Measurements from ENCODE around the gene IRX2. TPM values are rescaled to one million over a fixed set of nuclear protein-coding genes. Genes with fewer than 3 reads are reported as not detected.

IRX2 gene
- total RNA-seq, 2 donors from 2014 or later, result 1.3 to 3.0 TPM

DNA sequence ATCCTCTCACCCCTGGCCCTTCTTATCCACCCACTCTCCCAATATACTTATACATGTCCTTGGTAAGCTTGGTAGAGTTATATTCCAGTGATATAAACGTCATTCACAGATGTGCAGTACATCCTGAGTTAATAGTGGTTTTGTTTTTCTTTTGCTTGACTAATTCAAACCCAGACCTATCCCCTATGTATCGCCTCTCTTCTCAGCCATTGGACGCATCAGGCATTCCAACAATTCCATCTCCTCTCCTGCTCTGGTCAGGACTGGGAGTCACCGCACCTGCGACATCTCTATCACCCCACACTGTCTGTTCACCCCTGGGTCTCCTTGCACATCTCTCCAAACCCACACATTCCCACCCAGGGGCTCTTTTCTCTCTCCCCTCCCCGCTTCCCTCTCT is 21.9 kb upstream of the IRX2 start:
- Histone ChIP-seq H3K4me3 (no peak overlapping the region), H3K27ac (no peak overlapping the region), H3K4me1 (no peaks in the 10 kb centered on the region), H3K27me3 (no peaks in the 10 kb centered on the region), H3K36me3 (replicated peaks in 1 of 2; ENCODE audit: insufficient read depth in 1 of 2, low read depth in 2 of 2) (no peaks in the 10 kb centered on the region), H3K9me3 (no peaks in the 10 kb centered on the region)
- TF ChIP-seq, protein P1, sequence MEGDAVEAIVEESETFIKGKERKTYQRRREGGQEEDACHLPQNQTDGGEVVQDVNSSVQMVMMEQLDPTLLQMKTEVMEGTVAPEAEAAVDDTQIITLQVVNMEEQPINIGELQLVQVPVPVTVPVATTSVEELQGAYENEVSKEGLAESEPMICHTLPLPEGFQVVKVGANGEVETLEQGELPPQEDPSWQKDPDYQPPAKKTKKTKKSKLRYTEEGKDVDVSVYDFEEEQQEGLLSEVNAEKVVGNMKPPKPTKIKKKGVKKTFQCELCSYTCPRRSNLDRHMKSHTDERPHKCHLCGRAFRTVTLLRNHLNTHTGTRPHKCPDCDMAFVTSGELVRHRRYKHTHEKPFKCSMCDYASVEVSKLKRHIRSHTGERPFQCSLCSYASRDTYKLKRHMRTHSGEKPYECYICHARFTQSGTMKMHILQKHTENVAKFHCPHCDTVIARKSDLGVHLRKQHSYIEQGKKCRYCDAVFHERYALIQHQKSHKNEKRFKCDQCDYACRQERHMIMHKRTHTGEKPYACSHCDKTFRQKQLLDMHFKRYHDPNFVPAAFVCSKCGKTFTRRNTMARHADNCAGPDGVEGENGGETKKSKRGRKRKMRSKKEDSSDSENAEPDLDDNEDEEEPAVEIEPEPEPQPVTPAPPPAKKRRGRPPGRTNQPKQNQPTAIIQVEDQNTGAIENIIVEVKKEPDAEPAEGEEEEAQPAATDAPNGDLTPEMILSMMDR (IDR thresholded peaks at IDR 0.05), result no peak
- no peak for TF ChIP-seq POLR2A (IDR thresholded peaks at IDR 0.05)
- WGBS, 2 donors, result 51% methylated on average over 6 of the region's 6 CpGs
- ATAC-seq, result no peak
- intact Hi-C loops (cut with DNase I), result no loop called here
- no peak for DNase-seq

DNA sequence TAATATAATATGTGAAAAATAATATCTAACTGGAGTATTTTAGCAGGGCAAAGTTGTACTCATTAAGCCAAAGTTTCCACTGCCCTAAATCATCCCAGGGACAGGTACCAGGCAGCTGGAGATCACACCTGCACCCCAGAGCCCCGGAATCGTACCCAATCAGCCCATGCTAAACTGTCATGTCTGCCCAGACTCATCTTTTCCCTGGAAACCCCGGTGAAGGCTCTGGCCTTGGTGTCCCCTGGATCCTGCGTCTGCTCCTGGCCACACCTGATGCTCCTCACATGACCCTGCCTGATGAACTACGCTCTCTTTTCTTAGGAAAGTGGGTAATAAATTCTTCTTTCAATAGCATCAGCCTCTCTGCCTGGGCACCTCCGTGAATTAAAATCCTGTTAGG is 15.6 kb upstream of the IRX2 start:
- Histone ChIP-seq H3K9me3 (no peaks in the 10 kb centered on the region), H3K27me3 (no peaks in the 10 kb centered on the region), H3K4me3 (no peak overlapping the region), H3K36me3 (replicated peaks in 1 of 2; ENCODE audit: insufficient read depth in 1 of 2, low read depth in 2 of 2) (no peaks in the 10 kb centered on the region), H3K27ac (no peak overlapping the region), H3K4me1 (no peaks in the 10 kb centered on the region)
- WGBS, 2 donors, result 58 to 62% methylated on average over 6 of the region's 6 CpGs
- intact Hi-C loops (cut with DNase I), result no loop called here
- TF ChIP-seq POLR2A (IDR thresholded peaks at IDR 0.05), result no peak
- TF ChIP-seq, protein P1 (IDR thresholded peaks at IDR 0.05), result no peak
- no peak for ATAC-seq
- no peak for DNase-seq

DNA sequence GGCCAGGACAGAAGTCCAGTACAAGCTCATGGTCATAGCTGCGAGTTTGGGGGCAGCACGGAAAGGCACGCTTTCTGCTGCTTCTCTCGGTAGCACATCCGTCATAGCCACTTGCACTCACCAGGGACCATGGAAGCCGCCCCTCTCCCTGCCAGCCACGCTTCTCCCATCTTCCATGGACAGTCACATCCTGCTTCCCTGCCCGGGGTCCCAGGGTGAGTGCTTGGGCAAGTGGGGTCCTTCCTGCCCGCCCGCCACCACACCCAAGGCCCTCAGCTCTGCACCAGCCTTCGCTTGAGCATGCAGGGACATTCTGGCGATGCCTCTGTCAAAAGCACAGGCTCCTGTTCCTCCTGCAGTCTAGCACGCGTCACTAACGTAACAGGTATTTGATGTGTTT is 13.1 kb upstream of the IRX2 start:
- WGBS, 2 donors, result 58 to 69% methylated on average over 14 to 15 of the region's 15 CpGs

DNA sequence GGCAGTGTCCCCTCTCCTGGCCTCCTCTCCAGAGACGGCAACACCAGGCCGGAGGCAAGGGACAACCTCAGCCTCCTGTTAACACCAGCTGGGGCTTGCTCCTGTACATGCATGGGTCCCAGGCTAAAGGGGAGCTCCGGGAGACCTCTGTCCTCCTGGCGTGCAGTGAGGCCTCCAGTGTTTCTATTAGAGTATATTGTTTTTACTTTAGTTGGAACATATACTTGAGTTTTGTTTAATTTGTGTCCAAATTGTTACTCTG is 12.0 kb upstream of the IRX2 start:
- TF ChIP-seq, protein P1 (IDR thresholded peaks at IDR 0.05), result no peak
- no peak for TF ChIP-seq POLR2A (IDR thresholded peaks at IDR 0.05)
- no peak overlapping the region for H3K27ac ChIP-seq
- no peaks in the 10 kb centered on the region for H3K27me3 ChIP-seq
- no peaks in the 10 kb centered on the region for H3K9me3 ChIP-seq
- ATAC-seq (no peak), DNase-seq (no peak)
- no peaks in the 10 kb centered on the region for H3K36me3 ChIP-seq (replicated peaks in 1 of 2; ENCODE audit: insufficient read depth in 1 of 2, low read depth in 2 of 2)
- H3K4me3 ChIP-seq, result no peak overlapping the region
- H3K4me1 ChIP-seq, result no peaks in the 10 kb centered on the region
- 64 to 76% methylated on average over 4 of the region's 4 CpGs for WGBS, 2 donors
- intact Hi-C loops (cut with DNase I), result no loop called here

More for the DNA sequence above, 13.1 kb upstream of the IRX2 start:
- no peaks in the 10 kb centered on the region for H3K36me3 ChIP-seq (replicated peaks in 1 of 2; ENCODE audit: insufficient read depth in 1 of 2, low read depth in 2 of 2)
- H3K4me1 ChIP-seq, result no peaks in the 10 kb centered on the region
- TF ChIP-seq POLR2A (IDR thresholded peaks at IDR 0.05), result no peak
- TF ChIP-seq, protein P1 (IDR thresholded peaks at IDR 0.05), result no peak
- H3K9me3 ChIP-seq, result no peaks in the 10 kb centered on the region
- no peak overlapping the region for H3K4me3 ChIP-seq
- DNase-seq, result no peak
- ATAC-seq, result no peak
- H3K27me3 ChIP-seq, result no peaks in the 10 kb centered on the region
- no peak overlapping the region for H3K27ac ChIP-seq
- intact Hi-C loops (cut with DNase I), result no loop called here

DNA sequence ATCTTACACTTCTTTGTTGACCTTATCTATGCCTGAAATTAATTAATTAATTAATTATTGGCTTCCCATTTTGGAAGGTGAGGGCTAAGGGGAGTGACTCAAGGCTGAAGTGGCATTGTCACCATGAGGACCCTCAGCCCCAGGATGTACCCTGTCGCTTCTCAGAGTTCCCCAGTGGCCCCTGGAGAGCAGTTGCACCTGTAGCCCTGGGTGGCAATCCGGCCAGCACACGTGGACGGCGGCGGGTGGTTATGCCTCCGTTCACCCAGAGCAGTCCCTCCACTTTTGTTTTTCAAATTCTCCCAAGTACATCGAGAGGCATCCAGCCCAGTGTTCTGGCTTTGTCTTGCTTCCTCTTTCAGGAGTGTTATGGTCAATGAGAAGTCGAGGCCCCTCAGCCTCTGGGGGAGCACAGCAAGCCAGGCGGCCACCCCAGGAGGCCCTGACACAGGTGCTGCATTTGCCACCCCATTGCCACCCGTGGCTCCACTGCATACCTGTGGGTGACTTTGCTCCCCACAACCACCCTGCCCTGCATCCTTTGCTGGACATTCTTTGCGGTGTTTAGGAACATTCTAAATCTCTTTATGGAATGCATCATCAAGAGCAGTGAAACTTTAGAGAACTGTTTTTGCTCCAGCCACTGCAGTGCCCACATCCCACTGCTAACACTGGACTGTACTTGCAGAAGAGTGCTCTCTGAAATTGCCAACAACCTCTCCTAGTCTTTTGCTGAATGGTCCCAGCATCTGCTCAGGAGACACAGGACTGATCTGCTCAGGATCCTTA is 11.5 kb upstream of the IRX2 start:
- Histone ChIP-seq H3K36me3 (replicated peaks in 1 of 2; ENCODE audit: insufficient read depth in 1 of 2, low read depth in 2 of 2) (no peaks in the 10 kb centered on the region), H3K27ac (no peak overlapping the region), H3K4me1 (no peaks in the 10 kb centered on the region), H3K27me3 (no peaks in the 10 kb centered on the region), H3K9me3 (no peaks in the 10 kb centered on the region), H3K4me3 (no peak overlapping the region)
- no peak for DNase-seq
- intact Hi-C loops (cut with DNase I), result no loop called here
- TF ChIP-seq, protein P1 (IDR thresholded peaks at IDR 0.05), result no peak
- no peak for TF ChIP-seq POLR2A (IDR thresholded peaks at IDR 0.05)
- ATAC-seq, result no peak
- WGBS, 2 donors, result 47 to 48% methylated on average over 12 of the region's 12 CpGs

Measured in body of pancreas (tissue), 4 donors.